Measurements from ENCODE around the gene TMEM123.

GRCh38 chr11:102495161-102496042 is 42.8 kb upstream of the TMEM123 start:
- TF ChIP-seq POLR2A (IDR thresholded peaks at IDR 0.05; ENCODE audit: low read length) = no peak
- TF ChIP-seq GATA1 (IDR thresholded peaks at IDR 0.05; ENCODE audit: low read depth, low read length) = no peak
